IPS DF 4.7 (cell line): ENCODE measurements around the gene TLX2.

ENCODE experiments used
- DNase-seq: peaks from one replicate; pipeline ENCODE4 v3.0.0-alpha.2; 2013; ENCODE audit warnings: low spot score; ENCODE audit errors: extremely low read depth

TLX2 gene

DNA sequence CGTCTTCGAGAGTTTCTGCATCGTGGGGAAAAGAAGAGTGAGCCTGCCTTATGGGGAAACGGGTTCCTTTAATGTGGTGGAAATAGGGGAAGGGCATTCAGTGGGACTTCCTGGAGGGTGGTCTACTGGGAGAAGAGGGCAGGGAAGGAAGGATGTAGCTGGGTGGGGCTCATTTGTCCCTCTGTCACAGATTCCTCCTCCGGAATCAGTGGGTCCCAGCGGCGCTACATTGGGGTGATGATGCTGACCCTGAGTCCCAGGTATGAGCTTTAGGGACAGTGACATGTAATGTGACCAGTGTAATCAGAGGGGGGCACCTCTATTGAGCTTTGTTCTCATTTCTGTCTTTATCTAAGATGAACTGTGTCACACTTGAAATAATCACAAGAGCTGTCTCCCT, 17.4 kb downstream of the TLX2 start:
- DNase-seq: no peak

DNA sequence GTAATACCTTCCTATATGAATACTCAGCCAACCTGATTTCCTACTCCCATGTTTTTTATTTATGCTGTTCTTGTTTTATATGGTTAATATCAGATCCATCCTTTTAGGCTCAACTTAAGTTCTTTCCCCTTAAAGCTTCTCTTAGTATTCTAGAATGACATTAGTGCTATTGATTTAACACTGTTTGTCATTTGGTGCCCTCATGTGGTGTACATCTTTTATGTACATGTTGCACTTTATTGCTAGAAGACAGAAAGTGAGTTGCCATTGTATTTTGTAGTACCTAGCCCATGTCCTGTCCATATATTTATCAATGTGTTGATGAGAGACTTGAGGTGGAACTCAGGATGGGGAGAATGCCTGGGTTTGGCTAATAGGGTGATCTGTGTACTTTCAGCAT, 18.0 kb downstream of the TLX2 start:
- no peak for DNase-seq

DNA sequence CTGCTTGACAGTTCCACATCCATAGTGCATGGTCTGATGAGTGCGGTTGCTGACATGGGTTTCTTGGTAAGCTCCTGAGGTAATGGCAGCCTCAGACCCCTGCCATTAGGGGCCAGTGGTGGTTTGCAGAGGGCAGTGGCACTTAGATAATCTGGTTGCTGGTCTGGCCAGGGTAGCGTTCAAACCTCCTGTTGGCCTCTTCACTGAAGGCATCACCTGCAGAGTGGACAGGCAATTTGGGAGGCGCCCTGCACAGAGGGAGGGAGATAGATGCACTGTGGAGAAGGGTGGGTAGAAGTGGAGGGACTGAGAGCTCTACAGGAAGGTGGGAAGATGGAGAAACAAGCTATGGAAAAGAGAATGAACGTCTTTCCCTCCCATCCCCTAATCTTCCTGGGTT, 19.2 kb downstream of the TLX2 start:
- no peak for DNase-seq

- DNase-seq: no peak
Observed at GRCh38 chr2:74534411-74534810, 20.2 kb downstream of the TLX2 start.

DNA sequence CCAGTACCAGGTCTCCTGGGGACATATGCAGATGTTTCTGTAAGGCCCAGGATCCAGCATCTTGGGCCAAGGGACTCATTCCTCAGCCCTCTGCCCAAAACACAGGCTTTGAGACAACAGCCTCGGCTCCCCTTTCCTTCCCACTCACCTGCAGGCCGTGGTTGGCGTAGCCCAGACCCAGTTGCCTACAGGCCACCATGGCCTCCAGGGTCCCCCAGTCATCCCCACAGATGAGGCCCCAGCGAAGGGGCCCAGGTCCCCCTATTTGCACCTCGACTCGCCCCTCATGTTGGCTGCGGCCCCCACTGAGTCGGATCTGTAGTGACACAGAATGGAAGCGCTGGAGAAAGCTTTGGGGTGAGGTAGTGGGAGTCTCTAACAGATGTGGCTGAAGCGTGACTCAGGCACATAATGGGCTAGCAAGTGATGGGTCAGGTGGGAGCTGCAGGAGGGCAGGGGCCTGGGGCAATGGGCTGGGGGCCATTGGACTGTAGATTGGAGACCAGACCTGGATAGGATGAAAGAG, 21.3 kb downstream of the TLX2 start:
- DNase-seq: no peak

DNA sequence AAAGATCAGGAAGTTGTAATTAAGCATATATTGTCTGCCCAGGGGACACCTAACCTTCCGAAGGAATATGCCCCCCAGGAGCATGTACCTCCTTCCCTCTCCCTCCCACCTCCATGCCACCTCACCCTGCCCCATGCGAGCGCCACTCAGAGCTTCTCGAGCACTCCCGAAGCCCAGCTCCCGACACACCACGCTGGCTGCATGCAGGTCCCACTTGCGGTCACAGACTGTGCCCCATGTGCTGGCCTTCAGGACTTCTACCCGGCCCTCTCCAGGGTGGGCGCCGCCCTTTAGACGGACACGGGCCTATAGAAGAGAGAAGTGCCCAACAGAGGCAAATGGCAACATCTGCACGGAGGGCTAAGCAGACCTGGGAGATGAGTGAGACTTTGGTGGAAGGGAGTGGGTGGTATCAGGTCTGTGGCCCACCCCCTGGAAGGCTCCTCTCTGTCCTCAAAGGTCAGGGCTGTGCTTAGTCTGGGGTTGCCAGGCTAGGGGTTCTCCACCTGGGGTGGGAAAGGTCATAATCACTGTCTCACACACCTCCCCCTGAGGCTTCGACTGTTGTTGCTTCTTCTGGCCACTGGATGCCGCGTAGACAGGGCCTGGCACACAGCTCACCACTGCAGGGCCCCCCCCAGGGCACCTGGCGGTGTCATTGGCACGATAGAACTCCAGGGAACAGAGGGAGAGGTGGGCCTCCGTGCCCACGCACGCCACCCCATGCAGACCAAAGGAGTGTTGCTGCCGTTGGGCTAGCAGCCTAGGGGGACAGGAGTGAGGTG, 22.1 kb downstream of the TLX2 start:
- no peak for DNase-seq

GRCh38 chr2:74537140-74537539, 22.9 kb downstream of the TLX2 start:
- no peak for DNase-seq

- DNase-seq: no peak
Observed at GRCh38 chr2:74538881-74539339, 24.7 kb downstream of the TLX2 start.

- DNase-seq: no peak
Observed at GRCh38 chr2:74540291-74540690, 26.0 kb downstream of the TLX2 start.

GRCh38 chr2:74542978-74543377, 28.7 kb downstream of the TLX2 start:
- DNase-seq: no peak

DNA sequence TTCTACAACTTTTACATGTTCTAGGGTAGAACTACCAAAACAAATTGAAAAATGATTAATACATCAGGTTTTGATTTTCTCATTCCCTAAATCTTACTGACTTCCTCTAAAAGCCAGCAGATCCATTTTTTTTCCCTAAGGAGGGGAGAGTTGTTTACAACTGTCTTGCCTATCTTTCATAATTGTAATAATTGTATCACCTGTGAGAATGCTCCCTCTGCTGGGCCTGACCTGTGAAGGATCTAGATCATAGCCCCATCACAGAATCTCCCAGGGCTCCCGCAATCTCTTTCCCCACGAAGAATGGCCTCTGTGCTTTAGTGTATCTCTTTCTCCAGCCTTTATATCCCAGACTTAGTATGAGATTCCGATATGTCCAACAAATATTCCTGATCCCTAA, 30.4 kb downstream of the TLX2 start:
- no peak for DNase-seq

DNA sequence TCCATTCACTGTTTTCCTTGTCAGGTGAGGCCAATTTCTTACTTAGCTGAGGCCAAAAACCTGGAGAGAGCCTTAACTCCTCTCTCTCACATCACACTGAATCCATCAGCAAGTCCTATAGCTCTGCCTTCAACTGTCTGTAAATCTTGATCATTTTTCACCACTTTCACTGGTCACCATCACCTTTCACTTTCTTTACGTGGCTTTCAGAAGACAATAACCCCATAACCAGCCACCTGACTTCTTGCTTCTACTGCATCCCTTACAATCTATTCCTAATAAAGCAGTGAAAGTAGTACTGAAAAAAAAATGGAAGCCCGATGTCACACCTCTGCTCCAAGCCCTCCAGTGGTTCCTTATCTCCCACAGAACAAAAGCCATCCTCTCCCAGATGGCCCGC, 31.8 kb downstream of the TLX2 start:
- DNase-seq: no peak

DNA sequence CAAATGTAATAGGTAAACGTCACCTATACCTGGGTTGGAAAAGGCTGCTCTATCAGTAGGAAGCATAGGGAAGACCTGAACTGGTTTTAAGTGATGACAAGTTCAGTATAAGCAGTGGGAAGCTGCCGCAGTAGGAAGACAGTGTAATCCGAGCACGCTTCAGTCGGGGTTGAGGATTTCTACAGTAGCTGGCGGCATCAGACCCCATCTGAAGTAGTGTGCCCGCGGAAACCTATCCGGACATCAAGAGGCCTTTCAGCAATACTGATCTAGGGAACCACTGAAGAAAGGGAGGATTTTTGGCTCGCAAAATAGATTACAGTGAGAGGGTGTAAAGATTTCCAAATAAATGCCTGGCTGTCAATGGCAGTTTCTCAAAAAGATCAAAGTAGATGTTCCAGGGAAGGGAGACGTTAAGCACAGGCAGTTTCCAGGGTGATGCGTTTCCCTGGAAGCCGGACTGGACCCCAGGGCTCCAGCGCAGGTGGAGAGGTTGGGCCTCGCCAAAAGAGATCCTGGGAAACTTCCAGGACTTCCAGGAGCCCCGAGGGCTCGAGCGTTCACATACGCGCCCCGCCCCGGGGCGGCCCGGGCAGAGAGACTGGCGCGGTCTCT, 34.1 kb downstream of the TLX2 start:
- no peak for DNase-seq

GRCh38 chr2:74548900-74549826, 34.9 kb downstream of the TLX2 start:
- DNase-seq: no peak

- no peak for DNase-seq
Observed at GRCh38 chr2:74550231-74550630, 36.0 kb downstream of the TLX2 start.

GRCh38 chr2:74551530-74551929, 37.3 kb downstream of the TLX2 start:
- no peak for DNase-seq

- DNase-seq: no peak
Observed at GRCh38 chr2:74551942-74552913, 38.0 kb downstream of the TLX2 start.

DNA sequence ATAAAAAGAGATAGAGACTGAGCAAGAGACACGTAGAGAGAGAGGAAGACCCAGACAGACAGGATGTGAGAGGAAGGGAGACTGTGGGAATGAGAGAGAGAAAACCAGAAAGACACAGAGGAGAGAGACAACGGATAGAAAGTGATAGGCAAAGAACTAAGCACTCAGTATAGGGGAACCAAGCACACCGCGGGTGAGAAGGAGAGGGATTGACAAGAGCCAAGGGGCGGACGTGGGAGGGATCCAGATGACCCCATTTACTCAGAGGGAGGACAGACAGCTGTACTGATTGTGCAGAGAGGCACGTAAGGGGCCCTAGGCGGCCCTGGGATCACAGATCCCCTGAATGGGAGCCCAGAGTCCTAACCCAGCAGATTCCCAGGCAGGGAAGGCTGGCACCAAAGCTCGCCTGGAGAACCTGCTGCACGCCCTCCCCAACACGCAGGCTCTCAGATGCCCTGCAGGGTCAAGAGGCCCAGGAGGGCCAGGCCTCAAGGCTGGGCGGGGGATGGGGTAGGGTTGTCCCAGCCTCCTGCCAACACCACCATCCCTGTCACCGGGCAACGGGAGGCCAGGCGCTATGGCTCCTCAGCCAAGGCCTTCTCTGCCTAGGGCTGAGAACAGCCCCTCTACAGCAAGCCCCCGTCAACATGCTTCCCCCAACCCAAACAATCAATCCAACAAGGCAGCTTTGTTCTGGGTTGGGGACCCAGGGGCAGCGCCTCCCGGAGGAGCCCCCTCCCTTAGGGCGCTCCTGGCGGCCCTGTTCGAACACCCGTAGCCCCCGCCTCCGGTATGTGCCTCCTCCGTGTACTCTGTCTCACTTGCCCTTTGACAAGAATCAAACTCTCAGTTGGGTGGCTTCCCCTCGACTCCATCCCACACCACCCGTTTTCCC, 38.9 kb downstream of the TLX2 start:
- no peak for DNase-seq
